ENCODE data around the gene KRT28.

KRT28 gene

GRCh38 chr17:40827746-40828453 is 28.1 kb upstream of the KRT28 start:
- no peak overlapping the region for H3K27ac ChIP-seq (ENCODE audit: low read length)
- no peaks in the 10 kb centered on the region for H3K9me3 ChIP-seq (ENCODE audit: insufficient read depth, low read length)
- TF ChIP-seq EZH2phosphoT487 (IDR thresholded peaks at IDR 0.05; ENCODE audit: low read depth) = no peak
- TF ChIP-seq, protein P1, sequence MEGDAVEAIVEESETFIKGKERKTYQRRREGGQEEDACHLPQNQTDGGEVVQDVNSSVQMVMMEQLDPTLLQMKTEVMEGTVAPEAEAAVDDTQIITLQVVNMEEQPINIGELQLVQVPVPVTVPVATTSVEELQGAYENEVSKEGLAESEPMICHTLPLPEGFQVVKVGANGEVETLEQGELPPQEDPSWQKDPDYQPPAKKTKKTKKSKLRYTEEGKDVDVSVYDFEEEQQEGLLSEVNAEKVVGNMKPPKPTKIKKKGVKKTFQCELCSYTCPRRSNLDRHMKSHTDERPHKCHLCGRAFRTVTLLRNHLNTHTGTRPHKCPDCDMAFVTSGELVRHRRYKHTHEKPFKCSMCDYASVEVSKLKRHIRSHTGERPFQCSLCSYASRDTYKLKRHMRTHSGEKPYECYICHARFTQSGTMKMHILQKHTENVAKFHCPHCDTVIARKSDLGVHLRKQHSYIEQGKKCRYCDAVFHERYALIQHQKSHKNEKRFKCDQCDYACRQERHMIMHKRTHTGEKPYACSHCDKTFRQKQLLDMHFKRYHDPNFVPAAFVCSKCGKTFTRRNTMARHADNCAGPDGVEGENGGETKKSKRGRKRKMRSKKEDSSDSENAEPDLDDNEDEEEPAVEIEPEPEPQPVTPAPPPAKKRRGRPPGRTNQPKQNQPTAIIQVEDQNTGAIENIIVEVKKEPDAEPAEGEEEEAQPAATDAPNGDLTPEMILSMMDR (IDR thresholded peaks at IDR 0.05; ENCODE audit: low read depth, low read length) = no peak
- no peak overlapping the region for H3K4me3 ChIP-seq (ENCODE audit: low read length)
- H3K4me1 ChIP-seq (ENCODE audit: low read length) = peaks cover 7% of the 10 kb centered on the region; the same call in 1 of the 2 replicates
- no peak overlapping the region for H2AFZ ChIP-seq (ENCODE audit: low read depth, low read length)
- no peaks in the 10 kb centered on the region for H3K27me3 ChIP-seq (ENCODE audit: low read depth, low read length)
- H3K36me3 ChIP-seq (replicated peaks; ENCODE audit: low read depth, low read length) = no peaks in the 10 kb centered on the region
- no peak overlapping the region for H3K9ac ChIP-seq (ENCODE audit: low read length)
- no peaks in the 10 kb centered on the region for H3K79me2 ChIP-seq (ENCODE audit: low read length)
- H3K4me2 ChIP-seq (ENCODE audit: low read length) = no peak overlapping the region
- no peaks in the 10 kb centered on the region for H4K20me1 ChIP-seq (ENCODE audit: insufficient read depth, low read length)

DNA sequence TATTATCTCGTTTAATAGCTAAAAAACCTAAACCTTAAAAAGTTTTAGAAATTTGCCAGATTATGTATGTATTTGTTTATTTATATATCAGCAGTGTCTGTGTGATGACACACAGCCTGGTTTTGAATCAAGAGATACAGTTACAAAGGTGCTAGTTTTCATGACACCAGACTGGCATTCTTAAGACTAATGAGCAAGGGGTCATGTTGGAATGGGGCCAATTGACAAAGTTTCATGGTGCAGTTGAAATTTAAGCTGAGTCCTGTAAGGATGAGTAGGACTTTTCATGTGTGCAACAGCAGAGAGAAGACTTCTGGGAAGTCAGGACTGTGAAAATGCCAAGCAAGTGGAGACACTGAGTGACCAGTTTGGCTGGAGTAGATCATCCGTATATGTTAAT is 25.8 kb upstream of the KRT28 start:
- H3K79me2 ChIP-seq (ENCODE audit: low read length) = no peaks in the 10 kb centered on the region
- H3K36me3 ChIP-seq (replicated peaks; ENCODE audit: low read depth, low read length) = no peaks in the 10 kb centered on the region
- no peaks in the 10 kb centered on the region for H4K20me1 ChIP-seq (ENCODE audit: insufficient read depth, low read length)
- no peak overlapping the region for H3K9ac ChIP-seq (ENCODE audit: low read length)
- no peak overlapping the region for H2AFZ ChIP-seq (ENCODE audit: low read depth, low read length)
- H3K4me1 ChIP-seq (ENCODE audit: low read length) = peaks cover 11% of the 10 kb centered on the region
- TF ChIP-seq, protein P1 (IDR thresholded peaks at IDR 0.05; ENCODE audit: low read depth, low read length) = no peak
- TF ChIP-seq EZH2phosphoT487 (IDR thresholded peaks at IDR 0.05; ENCODE audit: low read depth) = no peak
- no peak overlapping the region for H3K4me3 ChIP-seq (ENCODE audit: low read length)
- no peaks in the 10 kb centered on the region for H3K27me3 ChIP-seq (ENCODE audit: low read depth, low read length)
- H3K4me2 ChIP-seq (ENCODE audit: low read length) = no peak overlapping the region
- H3K27ac ChIP-seq (ENCODE audit: low read length) = no peak overlapping the region
- no peaks in the 10 kb centered on the region for H3K9me3 ChIP-seq (ENCODE audit: insufficient read depth, low read length)

DNA sequence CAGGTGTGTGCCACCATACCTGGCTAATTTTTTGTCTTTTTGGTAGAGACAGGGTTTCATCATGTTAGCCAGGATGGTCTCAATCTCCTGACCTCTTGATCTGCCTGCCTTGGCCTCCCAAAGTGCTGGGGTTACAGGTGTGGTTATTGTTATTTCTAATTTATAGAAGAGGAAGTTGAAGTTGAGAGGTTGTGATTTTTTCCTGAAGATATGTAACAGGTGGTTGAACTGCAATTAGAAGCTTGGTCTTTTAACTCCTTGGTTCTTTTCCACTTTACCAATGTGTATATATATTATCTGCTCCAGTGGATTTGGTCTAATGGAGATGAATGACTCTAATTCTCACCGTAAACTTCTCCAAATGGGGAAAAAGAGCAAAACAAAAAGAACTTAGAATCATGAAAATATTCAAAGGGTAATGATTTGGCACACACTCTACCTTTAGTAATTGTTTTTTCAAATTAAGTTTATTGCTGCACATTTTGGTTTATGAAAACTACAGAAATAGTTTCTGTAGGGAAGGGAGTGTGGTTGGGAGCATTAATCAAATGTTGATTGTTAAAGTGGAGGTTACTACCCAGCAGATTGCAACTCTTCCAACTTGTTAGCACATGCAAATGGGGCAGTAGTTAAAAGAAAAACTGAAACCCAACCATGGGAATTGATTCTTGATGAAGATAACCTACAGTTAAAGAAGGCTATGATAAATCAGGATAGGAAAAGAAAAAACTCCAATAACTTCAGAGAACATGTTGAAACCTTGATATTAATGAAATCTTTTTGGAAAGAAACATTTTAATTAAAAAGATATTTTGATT is 24.5 kb upstream of the KRT28 start:
- no peak overlapping the region for H3K27ac ChIP-seq (ENCODE audit: low read length)
- H3K36me3 ChIP-seq (replicated peaks; ENCODE audit: low read depth, low read length) = no peaks in the 10 kb centered on the region
- H3K4me2 ChIP-seq (ENCODE audit: low read length) = no peak overlapping the region
- H3K27me3 ChIP-seq (ENCODE audit: low read depth, low read length) = no peaks in the 10 kb centered on the region
- peaks cover 24% of the 10 kb centered on the region for H3K4me1 ChIP-seq (ENCODE audit: low read length)
- H3K79me2 ChIP-seq (ENCODE audit: low read length) = no peaks in the 10 kb centered on the region; the same call in 1 of the 2 replicates
- H3K9ac ChIP-seq (ENCODE audit: low read length) = no peak overlapping the region
- TF ChIP-seq EZH2phosphoT487 (IDR thresholded peaks at IDR 0.05; ENCODE audit: low read depth) = no peak
- TF ChIP-seq, protein P1 (IDR thresholded peaks at IDR 0.05; ENCODE audit: low read depth, low read length) = no peak
- H4K20me1 ChIP-seq (ENCODE audit: insufficient read depth, low read length) = no peaks in the 10 kb centered on the region
- H3K9me3 ChIP-seq (ENCODE audit: insufficient read depth, low read length) = no peaks in the 10 kb centered on the region
- H2AFZ ChIP-seq (ENCODE audit: low read depth, low read length) = no peak overlapping the region
- H3K4me3 ChIP-seq (ENCODE audit: low read length) = no peak overlapping the region

DNA sequence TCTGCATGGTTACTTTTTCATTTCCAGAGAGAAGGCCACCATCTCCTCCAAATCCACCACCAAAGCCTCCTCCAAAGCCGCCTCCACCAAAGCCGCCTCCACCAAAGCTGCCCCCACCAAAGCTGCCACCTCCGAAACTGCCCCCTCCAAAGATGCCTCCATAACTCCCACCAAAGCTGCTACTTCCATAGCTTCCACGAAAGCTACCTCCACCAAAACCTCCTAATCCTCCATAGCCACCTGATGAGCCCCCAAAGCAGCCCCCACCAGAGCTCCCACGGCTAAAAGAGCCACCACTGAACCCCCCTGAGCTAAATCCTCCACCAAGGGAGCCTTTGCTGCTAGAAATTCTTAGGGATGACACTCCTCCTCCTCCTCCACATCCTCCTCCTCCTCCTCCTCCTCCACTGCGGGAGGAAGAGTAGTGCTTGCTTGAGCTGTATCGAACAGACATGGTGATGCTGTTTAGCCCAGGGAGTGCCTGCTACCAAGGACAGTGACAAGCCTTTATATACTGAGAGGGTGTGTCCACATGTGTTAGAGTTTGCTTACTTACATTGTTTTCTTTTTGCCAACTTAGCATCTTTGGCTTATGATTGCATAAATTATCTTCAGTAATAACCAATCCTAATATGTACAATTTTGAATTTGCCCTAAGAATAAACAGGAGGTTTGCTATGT is 22.5 kb upstream of the KRT28 start, which contains the start of gene KRT10:
Gene KRT10, minus strand, starts transcription at position 483 of the 681 bp plus-strand sequence. Its CDS starts 29 bp downstream, at position 454.
- no peaks in the 10 kb centered on the region for H3K9me3 ChIP-seq (ENCODE audit: insufficient read depth, low read length)
- H3K4me1 ChIP-seq (ENCODE audit: low read length) = peaks cover 30% of the 10 kb centered on the region
- H3K79me2 ChIP-seq (ENCODE audit: low read length) = peaks cover 10% of the 10 kb centered on the region
- TF ChIP-seq, protein P1 (IDR thresholded peaks at IDR 0.05; ENCODE audit: low read depth, low read length) = no peak
- no peak for TF ChIP-seq EZH2phosphoT487 (IDR thresholded peaks at IDR 0.05; ENCODE audit: low read depth)
- H3K9ac ChIP-seq (ENCODE audit: low read length) = no peak within 1 kb of the TSS
- no peak within 1 kb of the TSS for H3K4me3 ChIP-seq (ENCODE audit: low read length)
- H3K4me2 ChIP-seq (ENCODE audit: low read length) = no peak within 1 kb of the TSS
- H3K36me3 ChIP-seq (replicated peaks; ENCODE audit: low read depth, low read length) = peaks cover 5% of the 10 kb centered on the region
- H4K20me1 ChIP-seq (ENCODE audit: insufficient read depth, low read length) = no peaks in the 10 kb centered on the region
- H3K27me3 ChIP-seq (ENCODE audit: low read depth, low read length) = no peaks in the 10 kb centered on the region
- no peak within 1 kb of the TSS for H3K27ac ChIP-seq (ENCODE audit: low read length)
- no peak within 1 kb of the TSS for H2AFZ ChIP-seq (ENCODE audit: low read depth, low read length)
